Retinal pigment epithelial cell (primary cell): ENCODE data around the gene TP53BP1.

Source experiments
- DNase-seq: peaks from one replicate; pipeline ENCODE4 v3.0.0-alpha.2; 2010; ENCODE audit warnings: low read depth
- H3K4me3 ChIP-seq: 2 replicates; pipeline ENCODE4 v1.5.1; 2011; ENCODE audit warnings: mild to moderate bottlenecking, low read length, control low read depth, moderate library complexity
- TF ChIP-seq, protein P1 (sequence below): conservative IDR thresholded peaks from 2 replicates; pipeline ENCODE4 v1.5.1; 2011; ENCODE audit warnings: low read depth, low read length, control low read depth, inconsistent platforms

Gene TP53BP1

DNA sequence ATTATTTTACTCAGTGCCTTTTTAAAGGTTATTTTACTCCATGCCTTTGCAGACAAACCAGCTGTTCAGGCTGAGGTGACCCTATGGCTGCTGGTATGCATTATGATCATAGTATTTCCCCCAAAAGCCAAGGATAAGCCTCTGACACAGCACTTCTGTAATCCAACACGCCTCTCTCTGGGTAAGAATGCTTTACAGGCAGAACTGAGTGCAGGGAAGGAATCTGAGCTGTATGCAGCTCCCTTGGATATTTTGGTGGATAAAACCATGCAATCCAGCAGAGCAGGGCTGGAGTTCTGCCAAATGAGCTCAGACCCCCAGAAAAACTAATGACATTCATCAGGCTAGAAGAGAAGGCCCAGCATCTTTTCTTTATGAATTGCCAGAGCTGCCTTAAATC lies 12.8 kb upstream of the TP53BP1 start:
- H3K4me3 ChIP-seq: no peak overlapping the region
- peak; percentile 56 for DNase-seq
- TF ChIP-seq, protein P1, sequence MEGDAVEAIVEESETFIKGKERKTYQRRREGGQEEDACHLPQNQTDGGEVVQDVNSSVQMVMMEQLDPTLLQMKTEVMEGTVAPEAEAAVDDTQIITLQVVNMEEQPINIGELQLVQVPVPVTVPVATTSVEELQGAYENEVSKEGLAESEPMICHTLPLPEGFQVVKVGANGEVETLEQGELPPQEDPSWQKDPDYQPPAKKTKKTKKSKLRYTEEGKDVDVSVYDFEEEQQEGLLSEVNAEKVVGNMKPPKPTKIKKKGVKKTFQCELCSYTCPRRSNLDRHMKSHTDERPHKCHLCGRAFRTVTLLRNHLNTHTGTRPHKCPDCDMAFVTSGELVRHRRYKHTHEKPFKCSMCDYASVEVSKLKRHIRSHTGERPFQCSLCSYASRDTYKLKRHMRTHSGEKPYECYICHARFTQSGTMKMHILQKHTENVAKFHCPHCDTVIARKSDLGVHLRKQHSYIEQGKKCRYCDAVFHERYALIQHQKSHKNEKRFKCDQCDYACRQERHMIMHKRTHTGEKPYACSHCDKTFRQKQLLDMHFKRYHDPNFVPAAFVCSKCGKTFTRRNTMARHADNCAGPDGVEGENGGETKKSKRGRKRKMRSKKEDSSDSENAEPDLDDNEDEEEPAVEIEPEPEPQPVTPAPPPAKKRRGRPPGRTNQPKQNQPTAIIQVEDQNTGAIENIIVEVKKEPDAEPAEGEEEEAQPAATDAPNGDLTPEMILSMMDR: no peak

DNA sequence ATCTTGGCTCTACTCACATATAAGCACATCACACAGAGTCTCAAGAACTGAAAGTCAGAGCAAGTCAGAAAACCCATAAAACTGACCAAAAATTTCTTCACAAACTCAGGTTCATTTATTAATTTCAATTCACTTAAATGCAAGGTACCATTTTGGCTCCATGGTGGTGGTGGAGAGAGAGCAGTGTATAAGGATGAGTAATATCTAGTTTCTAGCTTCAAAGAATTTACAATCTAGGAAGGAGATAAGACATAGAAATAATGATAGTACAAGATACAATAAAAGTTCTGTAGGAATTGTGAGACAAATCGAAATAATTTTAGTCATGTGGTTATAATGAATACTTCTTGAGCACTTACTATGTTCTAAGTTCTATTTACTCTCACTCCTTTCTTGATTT lies 6.7 kb upstream of the TP53BP1 start:
- H3K4me3 ChIP-seq: no peak overlapping the region
- no peak for DNase-seq
- TF ChIP-seq, protein P1: no peak

DNA sequence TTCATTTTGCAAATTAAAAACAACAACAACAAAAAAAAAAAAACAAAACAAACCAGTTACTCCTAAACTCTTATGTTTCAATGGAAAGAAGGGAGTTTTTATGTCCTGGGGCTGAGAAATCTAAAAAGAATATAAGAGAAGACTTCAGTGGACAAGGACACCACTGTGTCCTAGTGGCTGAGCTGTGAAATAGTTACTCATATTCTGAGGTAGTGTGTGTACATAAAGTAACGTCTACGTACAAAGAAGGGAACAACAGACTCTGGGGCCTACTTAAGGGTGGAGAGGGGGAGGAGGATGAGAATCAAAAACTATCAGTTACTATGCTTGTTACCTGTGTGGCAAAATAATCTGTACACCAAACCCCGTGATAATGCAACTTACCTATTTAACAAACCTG lies 6.0 kb upstream of the TP53BP1 start:
- H3K4me3 ChIP-seq: no peak overlapping the region
- TF ChIP-seq, protein P1: no peak
- no peak for DNase-seq

DNA sequence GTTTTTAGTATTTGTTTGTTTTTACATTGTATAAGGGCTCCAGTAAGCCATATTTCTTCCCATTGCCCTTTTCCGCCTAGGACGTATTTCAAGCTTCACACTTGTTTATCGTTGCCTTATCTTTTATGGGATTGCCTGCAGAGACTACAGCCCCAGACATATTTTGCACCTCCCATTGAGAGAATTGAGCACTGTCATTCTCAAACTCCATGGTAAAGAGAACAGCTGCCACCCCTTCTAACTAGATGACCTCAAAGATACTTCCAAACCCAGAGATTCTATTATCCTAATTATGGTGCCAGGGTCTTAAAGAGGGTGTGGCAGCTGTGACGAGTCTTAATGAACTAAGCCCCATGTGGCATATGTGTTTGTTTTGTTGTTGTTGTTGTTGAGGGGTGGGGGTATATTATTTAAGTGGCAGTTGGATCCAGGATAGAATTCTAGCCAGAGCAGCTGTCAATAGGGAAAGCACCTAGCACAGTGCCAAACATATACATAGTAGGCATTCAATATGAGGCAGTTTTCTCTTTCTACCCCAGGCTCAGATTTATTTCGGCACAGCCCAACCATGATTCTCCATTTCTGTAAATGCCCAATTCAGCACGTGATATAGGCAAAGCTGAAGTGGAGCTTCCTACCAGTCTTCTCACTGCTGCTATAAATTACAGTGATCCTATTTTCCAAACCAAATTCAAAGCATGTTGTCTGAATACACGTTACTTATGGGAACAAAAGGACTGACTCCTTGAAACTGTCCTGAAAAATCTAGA lies 932 bp upstream of the TP53BP1 start:
- DNase-seq: no peak
- TF ChIP-seq, protein P1: no peak
- peak overlapping the region; percentile 96 for H3K4me3 ChIP-seq

DNA sequence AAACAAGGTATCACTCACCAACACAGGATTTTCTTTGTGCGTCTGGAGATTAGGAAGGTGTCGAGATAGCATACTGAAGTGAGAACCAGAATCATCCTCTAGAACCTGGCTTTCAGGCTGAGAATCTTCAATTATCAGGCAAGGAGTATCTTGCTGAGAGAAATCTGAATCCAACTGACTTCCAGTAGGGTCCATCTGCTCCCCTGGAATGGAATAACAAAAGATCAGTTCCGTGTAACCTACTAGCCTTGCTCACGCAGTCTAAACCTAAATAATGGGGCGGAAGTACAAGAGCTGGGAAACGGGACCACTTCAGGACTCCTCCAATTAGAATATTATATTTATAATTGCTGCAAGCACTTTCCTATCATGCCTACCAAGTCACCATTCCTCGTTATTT lies 690 bp downstream of the TP53BP1 start:
- H3K4me3 ChIP-seq: peak overlapping the region; percentile 96
- TF ChIP-seq, protein P1: no peak
- DNase-seq: no peak

DNA sequence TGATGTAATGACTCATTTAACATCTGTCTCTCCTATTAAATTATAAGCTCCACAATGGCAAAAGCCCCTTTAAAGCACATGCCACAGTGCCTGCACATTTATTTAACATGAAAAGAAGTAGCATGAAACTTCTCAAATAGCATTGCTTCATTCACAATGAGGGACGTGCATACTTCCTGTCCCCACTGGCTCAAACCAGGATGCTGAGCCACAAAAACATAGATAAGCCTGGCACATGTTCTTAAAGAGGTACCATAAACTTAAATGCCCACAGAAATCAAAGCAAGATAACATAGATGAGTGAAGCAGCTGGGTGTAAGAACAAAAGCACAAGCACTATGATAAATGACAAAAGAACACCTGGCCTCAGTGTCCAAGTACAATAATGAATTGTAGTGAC lies 3.8 kb downstream of the TP53BP1 start:
- TF ChIP-seq, protein P1: no peak
- no peak overlapping the region for H3K4me3 ChIP-seq
- DNase-seq: no peak

DNA sequence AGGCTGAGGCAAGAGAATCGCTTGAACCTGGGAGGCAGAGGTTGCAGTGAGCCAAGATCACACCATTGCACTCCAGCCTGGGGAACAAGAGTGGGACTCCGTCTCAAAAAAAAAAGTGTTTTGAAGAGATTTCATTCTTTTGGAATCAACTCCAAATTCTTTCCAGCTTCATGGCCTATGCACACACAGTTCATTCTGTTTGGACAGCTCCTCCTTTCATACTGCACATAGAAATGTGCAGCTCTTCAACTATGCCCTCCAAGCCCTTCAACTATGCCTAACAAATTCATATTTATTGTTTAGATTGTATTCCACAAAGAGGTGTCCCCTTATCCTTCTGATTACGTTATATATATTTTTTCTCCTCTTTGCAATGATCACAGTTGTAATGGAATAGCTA lies 4.2 kb downstream of the TP53BP1 start:
- no peak overlapping the region for H3K4me3 ChIP-seq
- TF ChIP-seq, protein P1: no peak
- DNase-seq: no peak
